Activated CD4-positive, alpha-beta T cell treated with anti-CD3 and anti-CD28 coated beads, Interleukin-10, Interleukin-2, amounts not matched to agents 100 ng/mL and 50 ng/mL, durations not matched to agents 16 hours and 8 hours (primary cell): ENCODE measurements around the gene SHOC2.

Experiments used
- DNase-seq: peaks from one replicate; pipeline ENCODE4 v3.0.0-alpha.2; 2020

The SHOC2 gene

GRCh38 chr10:110985497-110986275 lies 66.3 kb downstream of the SHOC2 start:
- no peak for DNase-seq

- DNase-seq: no peak
These were observed 69.6 kb downstream of the SHOC2 start for GRCh38 chr10:110989016-110989415.

- no peak for DNase-seq
These were observed 72.8 kb downstream of the SHOC2 start for GRCh38 chr10:110992006-110992800.

DNA sequence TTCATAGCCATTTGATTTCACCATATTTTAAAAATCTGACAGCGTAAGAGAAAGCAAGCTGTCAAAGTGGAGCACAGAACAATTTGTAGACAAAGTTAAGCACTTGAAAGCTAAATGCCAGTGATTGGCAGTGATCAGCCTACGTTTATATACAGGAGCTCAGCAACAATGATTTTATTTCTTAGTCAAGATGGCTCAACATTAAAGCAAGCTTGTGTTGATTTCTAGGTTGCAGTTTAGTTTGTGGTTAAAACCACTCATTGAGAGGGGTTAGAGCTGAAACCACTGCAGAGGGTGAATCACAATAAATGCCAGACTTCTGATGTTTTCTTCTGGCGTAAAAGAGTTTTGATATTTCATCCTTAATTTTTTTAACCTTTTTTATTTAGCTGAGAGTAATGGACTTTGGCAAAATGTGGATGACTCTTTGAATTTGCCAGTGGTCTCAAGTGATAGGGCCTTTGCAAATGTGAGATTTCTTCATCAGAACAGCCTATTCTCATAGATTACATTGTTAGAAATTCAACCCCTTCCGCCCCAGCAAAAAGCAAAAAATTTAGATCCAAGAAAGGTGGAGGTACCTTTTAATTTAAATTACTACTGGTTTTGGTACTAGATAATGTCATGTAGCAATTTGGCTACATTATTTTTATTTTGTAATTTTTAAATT lies 73.8 kb downstream of the SHOC2 start:
- DNase-seq: peak; percentile 82

GRCh38 chr10:110994406-110995086 lies 75.1 kb downstream of the SHOC2 start:
- no peak for DNase-seq

GRCh38 chr10:110995301-110995700 lies 75.9 kb downstream of the SHOC2 start:
- DNase-seq: no peak

DNA sequence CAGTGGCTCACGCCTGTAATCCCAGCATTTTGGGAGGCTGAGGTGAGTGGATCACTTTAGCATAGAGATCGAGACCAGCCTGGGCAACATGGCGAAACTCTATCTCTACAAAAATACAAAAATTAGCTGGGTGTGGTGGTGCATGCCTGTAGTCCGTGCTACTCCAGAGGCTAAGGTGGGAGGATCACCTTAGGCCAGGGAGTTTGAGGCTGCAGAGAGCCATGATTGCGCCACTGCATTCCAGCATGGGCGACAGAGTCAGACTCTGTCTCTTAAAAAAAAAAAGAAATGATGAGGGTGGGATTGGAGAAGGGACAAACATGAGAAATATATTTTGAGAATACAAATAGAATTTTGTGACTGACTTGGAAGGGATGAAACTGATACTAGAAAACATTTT lies 76.9 kb downstream of the SHOC2 start:
- DNase-seq: no peak

DNA sequence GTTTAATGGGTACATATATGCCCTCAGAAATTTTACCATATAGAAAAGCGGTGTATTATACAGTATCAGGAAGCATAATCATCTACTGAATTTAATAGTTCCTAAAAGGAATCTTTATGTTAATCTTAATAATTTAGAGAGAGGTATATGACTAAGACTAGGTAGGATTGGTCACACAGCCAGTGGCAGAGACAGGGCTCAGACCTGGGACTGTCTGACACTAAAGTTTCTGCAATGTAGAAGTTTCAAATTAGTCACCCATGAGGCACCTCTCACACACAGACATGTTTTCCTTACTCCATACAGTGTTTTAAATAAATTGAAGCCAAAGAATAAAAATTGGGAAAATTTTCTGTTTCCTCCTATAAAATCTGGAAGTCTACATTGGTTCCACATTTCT lies 84.6 kb downstream of the SHOC2 start:
- peak; percentile 22 for DNase-seq

GRCh38 chr10:111007486-111007885 lies 88.1 kb downstream of the SHOC2 start:
- no peak for DNase-seq

DNA sequence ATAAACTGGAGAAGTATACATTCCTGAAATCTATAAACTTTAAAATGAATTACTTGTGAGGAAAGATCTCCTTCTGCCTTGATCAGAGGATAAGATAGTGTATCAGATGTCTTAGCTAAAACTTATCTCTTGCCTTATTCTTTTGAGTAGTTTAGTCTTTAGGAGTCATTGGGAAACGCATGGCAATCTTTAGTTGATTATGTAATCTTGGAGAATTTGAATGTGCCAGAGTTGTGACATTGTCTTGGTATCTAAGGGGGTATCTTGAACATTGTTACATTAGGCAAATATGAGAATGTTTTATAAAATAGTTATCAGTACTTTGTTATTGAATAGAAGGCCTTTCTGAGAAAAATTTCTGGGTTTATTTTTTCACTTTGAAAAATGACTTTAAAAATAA lies 95.8 kb downstream of the SHOC2 start:
- DNase-seq: no peak

DNA sequence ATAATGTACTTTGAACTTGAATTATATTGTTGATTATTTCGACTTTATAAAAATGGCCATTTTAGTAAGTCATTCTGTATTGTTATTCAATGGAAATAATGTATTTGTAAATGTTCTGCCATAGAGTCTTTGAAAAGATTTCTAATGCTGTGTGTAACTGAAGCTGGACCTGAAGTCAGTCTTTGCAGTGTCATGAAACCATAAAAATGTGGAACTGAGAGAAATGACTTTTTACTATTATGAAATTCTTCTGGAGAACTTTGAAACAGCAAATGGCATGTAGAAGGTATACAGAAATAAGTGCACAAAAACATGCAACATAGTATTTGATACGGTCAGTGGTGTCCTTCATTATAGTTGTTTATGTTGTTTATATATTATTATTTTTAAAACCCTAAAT lies 97.7 kb downstream of the SHOC2 start:
- no peak for DNase-seq

DNA sequence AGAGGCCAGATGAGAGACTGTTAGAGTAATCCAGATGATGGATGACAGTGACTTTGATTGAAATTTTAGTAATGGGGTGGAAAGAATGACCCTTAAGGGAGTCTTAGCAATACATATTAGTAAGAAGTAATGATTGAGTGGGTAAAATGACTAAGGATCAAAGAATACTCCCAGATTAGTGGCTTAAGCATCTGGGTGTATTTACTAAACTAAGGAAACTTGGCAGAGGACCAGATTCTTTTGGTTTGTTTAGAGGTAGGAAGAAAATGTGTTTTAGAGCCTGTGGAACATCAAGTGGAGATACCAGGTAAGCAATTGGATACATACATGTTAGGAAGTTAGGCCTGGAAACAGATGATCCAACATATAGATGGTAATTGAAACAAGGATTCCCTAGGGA lies 98.6 kb downstream of the SHOC2 start:
- no peak for DNase-seq

GRCh38 chr10:111023060-111023459 lies 103.7 kb downstream of the SHOC2 start:
- DNase-seq: no peak

DNA sequence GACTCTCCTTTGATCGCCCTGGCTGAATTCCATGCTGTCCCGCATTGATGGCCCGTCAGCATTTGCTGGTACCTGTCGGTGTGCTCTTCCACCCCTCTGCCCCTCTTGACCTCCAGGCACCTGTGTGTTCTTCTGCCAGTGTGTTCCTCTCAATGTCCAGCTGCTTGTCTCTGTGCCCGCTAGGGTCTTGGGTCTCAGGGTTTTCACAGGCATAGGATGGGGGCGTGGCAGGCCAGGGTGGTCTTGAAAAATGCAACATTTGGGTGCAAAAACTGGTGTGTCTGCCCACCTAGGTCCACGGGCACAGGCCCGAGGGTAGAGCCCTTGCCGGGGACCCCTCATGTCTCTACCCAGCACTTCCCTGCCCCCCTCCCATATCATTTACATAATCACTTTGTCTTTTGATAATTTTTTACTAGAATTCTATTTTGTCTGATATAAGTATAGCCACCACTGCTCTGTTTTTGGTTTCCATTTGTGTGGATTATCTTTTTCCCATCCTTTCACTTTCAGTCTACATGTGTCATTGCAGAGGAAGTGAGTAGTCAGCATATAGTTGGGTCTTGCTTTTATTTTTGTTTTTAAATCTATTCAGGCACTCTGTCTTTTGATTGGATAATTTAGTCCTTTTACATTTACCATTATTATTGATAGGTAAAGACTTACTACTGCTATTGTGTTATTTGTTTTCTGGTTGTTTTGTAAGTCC lies 110.8 kb downstream of the SHOC2 start:
- peak; percentile 30 for DNase-seq

DNA sequence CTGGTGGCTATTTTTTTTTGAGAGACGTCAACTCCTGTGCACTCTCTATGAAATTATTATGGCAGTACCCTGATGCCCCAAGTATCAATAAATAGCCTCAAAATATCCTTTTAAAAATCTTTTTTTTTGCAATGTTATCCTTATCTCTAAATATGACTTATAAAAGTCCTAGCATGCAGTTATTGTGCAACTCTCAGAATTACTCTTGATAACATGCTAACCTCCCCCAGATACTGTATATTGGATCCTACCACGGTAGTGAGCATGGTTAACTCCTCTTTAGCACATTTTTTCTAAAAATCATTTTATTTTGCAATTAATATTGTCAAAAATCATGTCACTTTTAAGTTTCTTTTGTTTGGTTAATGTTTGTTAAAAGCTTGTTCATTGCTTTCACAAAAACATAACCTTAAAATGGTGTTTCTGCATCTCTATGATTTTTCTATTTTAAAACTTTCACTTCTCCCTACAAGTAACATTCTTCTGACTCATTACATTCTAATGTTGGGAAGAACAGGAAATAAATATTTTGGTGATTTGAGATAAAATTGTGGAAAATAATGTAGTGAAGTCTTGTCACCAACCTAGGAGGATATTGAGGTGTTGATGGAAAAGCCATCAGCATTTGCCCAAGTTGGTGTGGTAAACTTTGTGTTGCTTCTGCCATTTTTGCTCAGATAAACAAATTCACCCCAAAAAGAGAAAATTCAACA lies 115.3 kb downstream of the SHOC2 start:
- no peak for DNase-seq

GRCh38 chr10:111035542-111035941 lies 116.1 kb downstream of the SHOC2 start:
- DNase-seq: no peak

GRCh38 chr10:111037858-111038257 lies 118.5 kb downstream of the SHOC2 start:
- DNase-seq: no peak

DNA sequence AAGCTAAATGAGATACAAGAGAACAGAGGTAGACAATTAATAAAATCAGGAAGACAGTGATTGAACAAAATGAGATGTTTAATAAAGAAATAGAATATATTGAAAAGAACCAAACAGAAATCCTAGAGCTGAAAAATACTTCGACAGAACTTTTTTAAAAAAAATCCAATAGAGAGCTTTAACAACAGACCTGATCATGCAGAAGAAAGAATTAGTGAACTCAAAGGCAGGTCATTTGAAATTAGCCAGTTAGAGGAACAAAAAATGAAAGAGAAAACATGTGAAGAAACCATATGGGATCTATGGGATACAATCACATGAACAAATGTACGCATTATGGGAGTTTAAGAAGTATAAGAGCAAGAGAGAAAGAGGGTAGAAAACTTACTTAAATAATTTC lies 120.1 kb downstream of the SHOC2 start:
- DNase-seq: no peak

DNA sequence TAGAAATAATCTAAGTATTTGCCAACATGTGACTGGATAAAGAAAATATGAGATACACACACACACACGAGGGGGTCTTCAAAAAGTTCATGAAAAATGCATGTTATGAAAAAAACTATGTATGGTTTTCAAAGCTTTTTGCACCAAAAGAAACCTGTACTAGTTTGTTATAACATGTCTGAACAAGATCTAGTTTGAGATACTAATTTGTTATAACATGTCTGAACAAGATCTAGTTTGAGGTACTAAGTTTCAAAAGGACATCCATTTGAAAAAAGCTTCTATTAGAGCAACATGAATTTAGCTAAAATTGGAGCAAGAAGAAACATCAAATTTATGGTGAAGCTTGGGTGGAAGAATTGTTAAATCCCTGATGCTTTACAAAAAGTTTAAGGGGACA lies 137.6 kb downstream of the SHOC2 start:
- no peak for DNase-seq
